Activated naive CD4-positive, alpha-beta T cell treated with anti-CD3 and anti-CD28 coated beads, Interleukin-2, amount 10 ng/mL, durations not matched to agents 7 days and 5 days (primary cell): ENCODE results near the gene ERP29.
"Not testable (repeated sequence)": the region's sequence is repeated elsewhere in the genome, so short reads cannot be mapped to it uniquely, and the experiment has no call there.

ENCODE experiments used
- CTCF ChIA-PET: fragments of 350-600 bp; sonication (Branson Sonifier 250); formaldehyde crosslinking; loops from one replicate; lab custom pipeline; 2021; ENCODE audit warnings: antibody characterized with exemption; lab: Charles Lee
- DNase-seq: peaks from one replicate; pipeline ENCODE4 v3.0.0-alpha.2; 2020
- H3K27ac Mint-ChIP-seq: one replicate; pipeline ENCODE4 v1.8.0; 2021; ENCODE audit warnings: mild to moderate bottlenecking, moderate library complexity, mixed read lengths
- H3K27me3 Mint-ChIP-seq: one replicate; pipeline ENCODE4 v1.8.0; 2021; ENCODE audit warnings: mild to moderate bottlenecking, mixed read lengths
- H3K36me3 Mint-ChIP-seq: one replicate; pipeline ENCODE4 v1.8.0; 2021; ENCODE audit warnings: mixed read lengths
- H3K4me1 Mint-ChIP-seq: one replicate; pipeline ENCODE4 v1.8.0; 2021; ENCODE audit warnings: mixed read lengths
- H3K4me3 Mint-ChIP-seq: one replicate; pipeline ENCODE4 v1.8.0; 2021; ENCODE audit warnings: mild to moderate bottlenecking, moderate library complexity, mixed read lengths
- H3K9me3 Mint-ChIP-seq: one replicate; pipeline ENCODE4 v1.8.0; 2021; ENCODE audit warnings: mixed read lengths

The ERP29 gene

GRCh38 chr12:112009596-112009995 lies 3.6 kb upstream of the ERP29 start:
- not testable (repeated sequence) for DNase-seq, H3K27me3 Mint-ChIP-seq, H3K9me3 Mint-ChIP-seq, H3K4me3 Mint-ChIP-seq, H3K27ac Mint-ChIP-seq
- CTCF ChIA-PET = interaction anchor here (0.6 to 0.8 kb wide), 2 partner anchors 15 to 46 kb away, joined by 3 read pairs; no protein-coding TSS in a partner anchor
- Mint-ChIP-seq H3K36me3 (peaks cover 33% of the 10 kb centered on the region), H3K4me1 (peaks cover 60% of the 10 kb centered on the region)

- Mint-ChIP-seq H3K36me3 (peaks cover 37% of the 10 kb centered on the region), H3K27ac (peak overlapping the region; percentile 92), H3K9me3 (no peaks in the 10 kb centered on the region), H3K4me1 (peaks cover 61% of the 10 kb centered on the region), H3K4me3 (peak overlapping the region; percentile 80), H3K27me3 (no peaks in the 10 kb centered on the region)
- no peak for DNase-seq
- CTCF ChIA-PET = interaction anchor here (0.6 to 0.8 kb wide), 2 partner anchors 16 to 47 kb away, joined by 3 read pairs; no protein-coding TSS in a partner anchor
Observed at GRCh38 chr12:112010415-112011344, 2.5 kb upstream of the ERP29 start.

- Mint-ChIP-seq H3K4me1 (peaks cover 60% of the 10 kb centered on the region), H3K4me3 (peak overlapping the region; percentile 80), H3K9me3 (peaks cover 4% of the 10 kb centered on the region), H3K36me3 (peaks cover 46% of the 10 kb centered on the region), H3K27ac (peak overlapping the region; percentile 92), H3K27me3 (no peaks in the 10 kb centered on the region)
- DNase-seq = no peak
- CTCF ChIA-PET = interaction anchor here (1.5 to 4.0 kb wide), 4 partner anchors 11 to 67 kb away, joined by 4 to 65 read pairs (median 20); no protein-coding TSS in a partner anchor
Observed at GRCh38 chr12:112011685-112012084, 1.5 kb upstream of the ERP29 start.

- peaks cover 60% of the 10 kb centered on the region for H3K36me3 Mint-ChIP-seq
- H3K27me3 Mint-ChIP-seq = no peaks in the 10 kb centered on the region
- CTCF ChIA-PET = interaction anchor here (0.8 to 4.0 kb wide), 22 partner anchors 10 to 373 kb away, joined by 3 to 65 read pairs (median 4); no protein-coding TSS in a partner anchor
- H3K27ac Mint-ChIP-seq = peak overlapping the region; percentile 92
- DNase-seq = peak; percentile 82
- peaks cover 64% of the 10 kb centered on the region for H3K4me1 Mint-ChIP-seq
- H3K9me3 Mint-ChIP-seq = peaks cover 4% of the 10 kb centered on the region
- H3K4me3 Mint-ChIP-seq = peak overlapping the region; percentile 80
Observed at GRCh38 chr12:112013601-112014402, 576 bp downstream of the ERP29 start.

GRCh38 chr12:112015938-112016337 lies 2.7 kb downstream of the ERP29 start:
- Mint-ChIP-seq H3K4me3 (peak overlapping the region; percentile 23), H3K27me3 (no peaks in the 10 kb centered on the region), H3K27ac (peak overlapping the region; percentile 59), H3K36me3 (peaks cover 57% of the 10 kb centered on the region), H3K4me1 (peaks cover 55% of the 10 kb centered on the region), H3K9me3 (peaks cover 4% of the 10 kb centered on the region)
- CTCF ChIA-PET = interaction anchor here (1.1 kb wide), 1 partner anchor 22 kb away, joined by 3 read pairs; no protein-coding TSS in a partner anchor
- DNase-seq = no peak

GRCh38 chr12:112017041-112017440 lies 3.8 kb downstream of the ERP29 start:
- Mint-ChIP-seq H3K27me3 (no peaks in the 10 kb centered on the region), H3K27ac (no peak overlapping the region), H3K4me1 (peaks cover 44% of the 10 kb centered on the region), H3K36me3 (peaks cover 53% of the 10 kb centered on the region), H3K4me3 (no peak overlapping the region), H3K9me3 (peaks cover 4% of the 10 kb centered on the region)
- CTCF ChIA-PET = interaction anchor here (1.6 kb wide), 1 partner anchor 73 kb away, joined by 6 read pairs; no protein-coding TSS in a partner anchor
- no peak for DNase-seq

GRCh38 chr12:112018571-112019237 lies 5.5 kb downstream of the ERP29 start:
- CTCF ChIA-PET = interaction anchor here (1.6 to 2.2 kb wide), 2 partner anchors 74 kb away, joined by 6 to 10 read pairs; no protein-coding TSS in a partner anchor
- H3K4me1 Mint-ChIP-seq = peaks cover 39% of the 10 kb centered on the region
- H3K27ac Mint-ChIP-seq = no peak overlapping the region
- H3K4me3 Mint-ChIP-seq = no peak overlapping the region
- peaks cover 54% of the 10 kb centered on the region for H3K36me3 Mint-ChIP-seq
- no peaks in the 10 kb centered on the region for H3K27me3 Mint-ChIP-seq
- no peak for DNase-seq
- peaks cover 4% of the 10 kb centered on the region for H3K9me3 Mint-ChIP-seq

- H3K4me1 Mint-ChIP-seq = peaks cover 31% of the 10 kb centered on the region
- no peak overlapping the region for H3K4me3 Mint-ChIP-seq
- H3K9me3 Mint-ChIP-seq = peaks cover 3% of the 10 kb centered on the region
- no peaks in the 10 kb centered on the region for H3K27me3 Mint-ChIP-seq
- no peak overlapping the region for H3K27ac Mint-ChIP-seq
- no peak for DNase-seq
- CTCF ChIA-PET = interaction anchor here (0.6 to 2.2 kb wide), 5 partner anchors 13 to 139 kb away, joined by 3 to 10 read pairs (median 4); no protein-coding TSS in a partner anchor
- peaks cover 57% of the 10 kb centered on the region for H3K36me3 Mint-ChIP-seq
Observed at GRCh38 chr12:112020947-112021457, 7.8 kb downstream of the ERP29 start.

GRCh38 chr12:112022241-112023016 lies 9.2 kb downstream of the ERP29 start:
- peaks cover 25% of the 10 kb centered on the region for H3K4me1 Mint-ChIP-seq
- no peak overlapping the region for H3K27ac Mint-ChIP-seq

GRCh38 chr12:112023759-112024396 lies 10.7 kb downstream of the ERP29 start:
- DNase-seq = no peak
- H3K36me3 Mint-ChIP-seq = peaks cover 47% of the 10 kb centered on the region
- CTCF ChIA-PET = interaction anchor here (1.9 kb wide), 1 partner anchor 10 kb away, joined by 13 read pairs; the partner anchor contains the start of gene ERP29
- H3K9me3 Mint-ChIP-seq = no peaks in the 10 kb centered on the region
- H3K27ac Mint-ChIP-seq = no peak overlapping the region
- peaks cover 17% of the 10 kb centered on the region for H3K4me1 Mint-ChIP-seq
- H3K27me3 Mint-ChIP-seq = no peaks in the 10 kb centered on the region
- H3K4me3 Mint-ChIP-seq = no peak overlapping the region

More at GRCh38 chr12:112022241-112023016, 9.2 kb downstream of the ERP29 start:
- H3K36me3 Mint-ChIP-seq = peaks cover 51% of the 10 kb centered on the region
- H3K4me3 Mint-ChIP-seq = no peak overlapping the region
- DNase-seq = no peak
- no peaks in the 10 kb centered on the region for H3K9me3 Mint-ChIP-seq
- H3K27me3 Mint-ChIP-seq = no peaks in the 10 kb centered on the region
- CTCF ChIA-PET = interaction anchor here (1.9 kb wide), 1 partner anchor 8 kb away, joined by 13 read pairs; the partner anchor contains the start of gene ERP29

GRCh38 chr12:112025808-112026375 lies 12.7 kb downstream of the ERP29 start:
- Mint-ChIP-seq H3K9me3 (no peaks in the 10 kb centered on the region), H3K4me3 (no peak overlapping the region), H3K27ac (peak overlapping the region; percentile 62), H3K4me1 (peaks cover 13% of the 10 kb centered on the region), H3K27me3 (no peaks in the 10 kb centered on the region), H3K36me3 (peaks cover 53% of the 10 kb centered on the region)
- CTCF ChIA-PET = no interaction called here
- no peak for DNase-seq

- CTCF ChIA-PET = interaction anchor here (2.4 kb wide), 1 partner anchor 15 kb away, joined by 8 read pairs; no protein-coding TSS in a partner anchor
- Mint-ChIP-seq H3K9me3 (no peaks in the 10 kb centered on the region), H3K36me3 (peaks cover 44% of the 10 kb centered on the region), H3K4me1 (peaks cover 13% of the 10 kb centered on the region), H3K27me3 (no peaks in the 10 kb centered on the region), H3K27ac (no peak overlapping the region), H3K4me3 (no peak overlapping the region)
- DNase-seq = no peak
Observed at GRCh38 chr12:112029301-112029700, 16.1 kb downstream of the ERP29 start.
